Muscle layer of colon (tissue), 2 donors: Measurements from ENCODE around the gene SMG6.

Experiments used
- H3K27ac ChIP-seq: one replicate; pipeline ENCODE4 v1.7.0; 2013; ENCODE audit warnings: low read depth, mild to moderate bottlenecking, low read length, moderate library complexity
- H3K27me3 ChIP-seq, 2 donors: one replicate each; pipeline ENCODE4 v1.7.0; 2013; ENCODE audit warnings: low read length in 2 of 2, mild to moderate bottlenecking in 2 of 2; ENCODE audit not compliant: insufficient read depth in 2 of 2, control insufficient read depth in 1 of 2
- H3K36me3 ChIP-seq: one replicate; pipeline ENCODE4 v1.7.0; 2013; ENCODE audit warnings: mild to moderate bottlenecking, low read length; ENCODE audit not compliant: insufficient read depth
- H3K4me1 ChIP-seq: one replicate; pipeline ENCODE4 v1.7.0; 2013; ENCODE audit warnings: mild to moderate bottlenecking, low read length; ENCODE audit not compliant: insufficient read depth
- H3K4me3 ChIP-seq, 2 donors: one replicate each; pipeline ENCODE4 v1.7.0; 2013; ENCODE audit warnings: low read length in 2 of 2, low read depth in 1 of 2, mild to moderate bottlenecking in 1 of 2, moderate library complexity in 1 of 2
- H3K9ac ChIP-seq: one replicate; pipeline ENCODE4 v1.7.0; 2013; ENCODE audit warnings: low read length
- H3K9me3 ChIP-seq: one replicate; pipeline ENCODE4 v1.7.0; 2013; ENCODE audit warnings: mild to moderate bottlenecking, low read length
- donor health status: abdominal sarcoma.
- donor health status: Adenocarcinoma of cecum.

The SMG6 gene

GRCh38 chr17:2303204-2304188 is at the start of gene SMG6, which contains the start of gene SRR:
TSS of gene SMG6 (minus strand) at chr17:2303785. CDS start at chr17:2303720, 65 bp downstream.
TSS of gene SRR (plus strand) at chr17:2303950. CDS start at chr17:2315561, 11,611 bp downstream.
- Histone ChIP-seq H3K9me3 (no peaks in the 10 kb centered on the region), H3K4me1 (peaks cover 18% of the 10 kb centered on the region), H3K36me3 (peaks cover 17% of the 10 kb centered on the region), H3K4me3 (peak within 1 kb of the TSS; percentile 78 to 93), H3K27ac (peak within 1 kb of the TSS; percentile 84), H3K27me3 (no peaks in the 10 kb centered on the region), H3K9ac (peak within 1 kb of the TSS; percentile 86)

GRCh38 chr17:2351269-2351668 is 47.7 kb upstream of the SMG6 start:
- Histone ChIP-seq H3K27ac (no peak overlapping the region), H3K9me3 (no peaks in the 10 kb centered on the region), H3K36me3 (no peaks in the 10 kb centered on the region), H3K9ac (no peak overlapping the region), H3K4me3 (no peak overlapping the region), H3K4me1 (peaks cover 3% of the 10 kb centered on the region), H3K27me3 (no peaks in the 10 kb centered on the region)

GRCh38 chr17:2347805-2348685 is 44.5 kb upstream of the SMG6 start:
- Histone ChIP-seq H3K27me3 (no peaks in the 10 kb centered on the region), H3K9me3 (no peaks in the 10 kb centered on the region), H3K27ac (no peak overlapping the region), H3K4me3 (no peak overlapping the region), H3K36me3 (peaks cover 19% of the 10 kb centered on the region), H3K9ac (no peak overlapping the region), H3K4me1 (peaks cover 2% of the 10 kb centered on the region)

- no peak overlapping the region for H3K4me3 ChIP-seq
Observed at GRCh38 chr17:2346475-2346874, 42.9 kb upstream of the SMG6 start.

GRCh38 chr17:2344528-2344927 is 40.9 kb upstream of the SMG6 start:
- Histone ChIP-seq H3K9ac (no peak overlapping the region), H3K4me1 (no peaks in the 10 kb centered on the region), H3K9me3 (no peaks in the 10 kb centered on the region), H3K27ac (no peak overlapping the region), H3K4me3 (no peak overlapping the region), H3K36me3 (peaks cover 26% of the 10 kb centered on the region), H3K27me3 (no peaks in the 10 kb centered on the region)

More at GRCh38 chr17:2346475-2346874, 42.9 kb upstream of the SMG6 start:
- peaks cover 25% of the 10 kb centered on the region for H3K36me3 ChIP-seq
- H3K27ac ChIP-seq = no peak overlapping the region
- no peaks in the 10 kb centered on the region for H3K9me3 ChIP-seq
- no peaks in the 10 kb centered on the region for H3K27me3 ChIP-seq
- H3K9ac ChIP-seq = no peak overlapping the region
- no peaks in the 10 kb centered on the region for H3K4me1 ChIP-seq

- no peak overlapping the region for H3K9ac ChIP-seq
- H3K27me3 ChIP-seq = no peaks in the 10 kb centered on the region
- no peak overlapping the region for H3K27ac ChIP-seq
- no peaks in the 10 kb centered on the region for H3K9me3 ChIP-seq
- H3K4me3 ChIP-seq = no peak overlapping the region
- H3K36me3 ChIP-seq = peaks cover 26% of the 10 kb centered on the region
- H3K4me1 ChIP-seq = peaks cover 1% of the 10 kb centered on the region
Observed at GRCh38 chr17:2343421-2343820, 39.8 kb upstream of the SMG6 start.

- peak overlapping the region; percentile 56 to 65 for H3K4me3 ChIP-seq
- H3K27me3 ChIP-seq = no peaks in the 10 kb centered on the region
- peak overlapping the region; percentile 61 for H3K9ac ChIP-seq
- peaks cover 24% of the 10 kb centered on the region for H3K36me3 ChIP-seq
- peaks cover 11% of the 10 kb centered on the region for H3K4me1 ChIP-seq
- H3K9me3 ChIP-seq = no peaks in the 10 kb centered on the region
- H3K27ac ChIP-seq = peak overlapping the region; percentile 76
Observed at GRCh38 chr17:2338315-2338657, 34.7 kb upstream of the SMG6 start.

- H3K27ac ChIP-seq = peak overlapping the region; percentile 76
- H3K27me3 ChIP-seq = no peaks in the 10 kb centered on the region
- peaks cover 27% of the 10 kb centered on the region for H3K36me3 ChIP-seq
- no peaks in the 10 kb centered on the region for H3K9me3 ChIP-seq
- peak overlapping the region; percentile 61 for H3K9ac ChIP-seq
- H3K4me3 ChIP-seq = peak overlapping the region; percentile 56 to 65
- peaks cover 11% of the 10 kb centered on the region for H3K4me1 ChIP-seq
Observed at GRCh38 chr17:2337544-2338314, 34.1 kb upstream of the SMG6 start.

- H3K4me1 ChIP-seq = peaks cover 11% of the 10 kb centered on the region
- peaks cover 32% of the 10 kb centered on the region for H3K36me3 ChIP-seq
- peak within 1 kb of the TSS; percentile 65 to 79 for H3K4me3 ChIP-seq
- H3K9me3 ChIP-seq = no peaks in the 10 kb centered on the region
- peak within 1 kb of the TSS; percentile 69 for H3K9ac ChIP-seq
- no peaks in the 10 kb centered on the region for H3K27me3 ChIP-seq
- H3K27ac ChIP-seq = peak within 1 kb of the TSS; percentile 84
Observed at GRCh38 chr17:2336852-2337543, 33.4 kb upstream of the SMG6 start, which contains the start of gene SGSM2. TSS of gene SGSM2 (plus strand) at chr17:2337501. CDS start at chr17:2337689, 188 bp downstream.

- Histone ChIP-seq H3K4me1 (peaks cover 11% of the 10 kb centered on the region), H3K36me3 (peaks cover 31% of the 10 kb centered on the region), H3K4me3 (peak within 1 kb of the TSS; percentile 79 to 88), H3K27me3 (no peaks in the 10 kb centered on the region), H3K27ac (peak within 1 kb of the TSS; percentile 84), H3K9ac (peak within 1 kb of the TSS; percentile 69), H3K9me3 (no peaks in the 10 kb centered on the region)
Observed at GRCh38 chr17:2336215-2336851, 32.7 kb upstream of the SMG6 start, which contains the start of gene TSR1. TSS of gene TSR1 (minus strand) at chr17:2336457. CDS start at chr17:2336427, 30 bp downstream.
